NCI-H1417 (cell line): Measurements from ENCODE around the gene CMIP.
"Not testable (repeated sequence)": the region's sequence is repeated elsewhere in the genome, so short reads cannot be mapped to it uniquely, and the experiment has no call there.

Source experiments
- DNase-seq, 3 experiments: peaks; one replicate each; lab custom pipeline; 2025; lab: John Stamatoyannopoulos, UW

CMIP gene

GRCh38 chr16:81718637-81719036 is 274.0 kb downstream of the CMIP start:
- DNase-seq, result no peak

- DNase-seq, result no peak
Measured at GRCh38 chr16:81719993-81720392, 275.4 kb downstream of the CMIP start.

- no peak for DNase-seq
Measured at GRCh38 chr16:81720973-81721906, 276.6 kb downstream of the CMIP start.

GRCh38 chr16:81723098-81723723 is 278.6 kb downstream of the CMIP start:
- DNase-seq, result peak; percentile 71 to 92 (median 78)

- DNase-seq, result no peak
Measured at GRCh38 chr16:81728435-81728834, 283.8 kb downstream of the CMIP start.

DNA sequence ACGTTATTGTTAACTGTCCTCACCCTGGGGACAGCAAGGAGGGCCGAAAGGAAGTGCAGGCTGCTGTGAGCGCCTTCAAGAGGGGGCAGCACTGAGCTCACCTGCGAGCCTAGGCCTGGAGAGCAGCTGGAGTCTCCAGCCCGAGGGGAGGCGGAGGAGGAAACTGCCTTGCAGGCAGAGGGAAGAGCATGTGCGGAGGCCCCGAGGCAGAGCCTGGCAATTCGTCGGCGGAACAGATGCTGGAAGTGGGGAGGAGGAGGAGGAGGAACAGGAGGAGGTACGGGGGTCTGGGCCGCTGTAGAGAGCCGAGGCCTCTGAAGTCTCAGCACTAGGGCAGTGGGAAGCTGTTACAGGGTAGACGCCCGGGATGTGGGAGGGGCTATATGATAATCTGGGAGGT is 284.8 kb downstream of the CMIP start:
- DNase-seq, result no peak

DNA sequence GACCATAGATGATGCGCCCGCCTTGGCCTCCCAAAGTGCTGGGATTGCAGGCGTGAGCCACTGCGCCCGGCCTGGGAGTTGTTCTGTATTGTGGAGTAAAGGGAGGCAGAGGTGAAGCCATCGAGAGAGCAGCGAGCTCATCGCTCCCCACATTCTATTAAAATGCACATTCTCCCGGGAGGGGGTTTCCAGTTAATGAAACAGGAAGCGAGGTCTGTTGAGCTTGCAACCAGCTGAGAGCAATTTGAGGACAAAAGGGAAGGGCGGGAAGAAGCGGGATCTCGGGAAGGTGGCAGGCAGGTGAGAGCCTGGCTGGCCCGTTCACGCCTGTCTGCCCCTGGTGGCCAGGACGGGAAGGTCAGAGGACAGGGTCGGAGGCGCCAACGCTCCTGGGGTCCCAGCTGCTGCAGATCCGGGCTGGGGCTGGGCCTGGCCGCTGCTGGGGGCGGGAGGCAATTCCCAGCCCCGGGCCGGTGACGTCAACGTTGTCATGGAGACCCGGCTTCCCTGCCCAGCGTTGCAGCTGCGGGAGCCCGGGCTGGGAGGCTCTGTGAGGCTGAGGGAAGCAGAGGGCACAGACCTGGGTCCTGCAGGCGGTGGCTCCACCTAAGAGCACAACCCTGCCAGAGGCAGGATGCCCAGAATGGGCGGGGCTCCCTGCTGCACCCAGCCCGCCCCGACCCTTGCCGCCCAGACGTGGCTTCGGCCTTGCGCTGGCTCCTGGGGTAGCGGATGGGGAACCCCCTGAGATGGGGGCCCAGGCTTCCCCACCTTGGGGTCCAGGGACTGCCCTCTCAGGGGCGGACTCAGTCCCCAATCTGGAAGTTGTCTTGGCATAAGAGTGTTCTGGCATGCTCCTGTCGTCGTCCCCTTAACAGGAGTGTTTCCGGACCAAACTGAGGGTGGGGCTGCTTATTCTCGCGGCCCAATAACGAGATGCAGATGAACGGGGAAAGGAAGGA is 285.8 kb downstream of the CMIP start:
- peak; percentile 72 to 96 (median 90) for DNase-seq

- no peak for DNase-seq
Measured at GRCh38 chr16:81731649-81732048, 287.0 kb downstream of the CMIP start.

- DNase-seq, result no peak
Measured at GRCh38 chr16:81732699-81733098, 288.1 kb downstream of the CMIP start.

DNA sequence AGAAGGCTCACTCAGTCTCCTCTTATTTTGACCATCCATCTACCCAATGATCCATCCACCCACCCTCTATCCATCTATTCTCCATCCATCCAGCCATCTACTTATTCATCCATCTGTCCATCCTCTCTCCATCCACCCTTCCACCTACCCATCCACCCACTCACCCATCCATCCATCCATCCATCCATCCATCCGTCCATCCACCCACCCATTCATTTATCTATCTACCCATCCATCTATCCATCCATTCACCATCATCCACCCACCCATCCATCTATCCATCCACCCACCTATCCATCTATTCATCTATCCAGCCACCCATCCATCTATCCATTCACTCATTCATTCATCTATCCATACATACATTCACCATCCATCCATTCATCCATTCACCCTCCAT is 288.7 kb downstream of the CMIP start:
- DNase-seq, result no peak

- no peak for DNase-seq
Measured at GRCh38 chr16:81734632-81735434, 290.2 kb downstream of the CMIP start.

- peak; percentile 78 to 90 (median 86) for DNase-seq
Measured at GRCh38 chr16:81737885-81738536, 293.4 kb downstream of the CMIP start.

DNA sequence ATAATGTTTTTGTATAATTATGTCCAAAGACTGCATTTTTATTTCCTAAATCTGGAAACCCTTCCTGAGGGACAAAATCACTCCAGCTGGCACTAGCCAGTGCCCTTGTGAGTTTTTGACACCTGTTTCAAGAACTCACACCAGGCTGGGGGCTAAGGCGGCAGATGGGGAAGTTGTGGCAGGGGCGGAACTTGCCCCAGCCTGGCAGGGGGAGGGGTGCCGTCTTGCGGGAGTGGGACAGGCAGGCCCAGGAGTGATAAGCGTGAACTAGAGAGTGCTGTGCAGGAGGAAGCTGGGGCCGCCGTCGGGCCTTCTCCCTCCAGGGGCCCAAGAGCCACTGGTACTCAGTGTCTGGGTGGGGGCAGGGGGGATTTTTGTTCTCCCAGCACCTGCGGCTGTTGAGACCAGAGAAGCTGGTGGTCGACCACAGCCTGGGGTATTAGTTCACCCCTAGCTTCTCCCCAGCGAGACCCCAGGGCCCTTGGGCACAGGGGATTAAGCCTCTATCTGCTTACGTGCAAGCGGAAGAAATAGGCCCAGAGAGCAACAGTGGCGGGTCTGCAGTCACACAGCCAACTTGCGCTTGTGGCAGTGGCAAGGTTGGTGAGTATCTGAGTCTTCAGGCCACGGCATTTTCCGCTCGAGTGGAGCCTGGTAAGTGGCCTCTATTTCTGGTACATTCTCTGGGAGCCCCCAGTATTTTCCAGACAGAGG is 294.3 kb downstream of the CMIP start:
- no peak for DNase-seq

GRCh38 chr16:81739503-81739902 is 294.9 kb downstream of the CMIP start:
- no peak for DNase-seq

DNA sequence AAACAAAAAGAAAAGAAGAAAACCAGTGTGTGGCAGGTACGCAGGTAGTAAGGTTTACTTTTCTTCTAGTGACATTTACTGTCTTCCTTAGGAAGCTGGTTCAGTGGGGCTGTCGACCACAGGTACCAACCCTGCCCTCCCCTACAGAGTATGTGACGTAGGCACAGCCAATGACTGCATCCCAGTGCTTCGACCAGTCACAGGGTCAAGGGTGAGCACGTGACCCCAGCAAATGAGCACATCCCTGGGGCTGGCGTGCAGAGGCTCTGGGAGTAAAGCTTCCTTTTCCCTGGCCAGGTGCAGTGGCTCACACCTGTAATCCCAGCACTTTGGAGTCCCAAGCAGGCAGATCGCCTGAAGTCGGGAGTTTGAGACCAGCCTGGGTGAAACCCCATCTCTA is 295.6 kb downstream of the CMIP start:
- no peak for DNase-seq

DNA sequence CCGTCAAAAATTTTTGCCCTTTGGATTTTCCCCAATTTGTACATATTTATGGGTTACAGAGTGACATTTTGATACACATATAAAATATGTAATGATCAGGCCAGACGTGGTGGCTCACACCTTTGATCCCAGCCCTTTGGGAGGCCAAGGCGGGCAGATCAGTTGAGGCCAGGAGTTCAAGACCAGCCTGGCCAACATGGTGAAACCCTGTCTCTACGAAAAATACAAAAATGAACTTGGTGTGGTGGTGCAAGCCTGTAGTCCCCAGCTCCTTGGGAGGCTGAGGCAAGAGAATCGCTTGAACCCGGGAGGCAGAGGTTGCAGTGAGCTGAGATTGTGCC is 296.8 kb downstream of the CMIP start:
- not testable (repeated sequence) for DNase-seq

GRCh38 chr16:81744385-81744784 is 299.8 kb downstream of the CMIP start:
- DNase-seq, result no peak

GRCh38 chr16:81744911-81745310 is 300.3 kb downstream of the CMIP start:
- DNase-seq, result no peak

- peak; percentile 13 to 29 (median 27) for DNase-seq
Measured at GRCh38 chr16:81745704-81746558, 301.3 kb downstream of the CMIP start.
